SK-N-SH (cell line): ENCODE data around the gene ST7. TPM values are rescaled to one million over a fixed set of nuclear protein-coding genes. Genes with fewer than 3 reads are reported as not detected.

Source experiments
- CTCF ChIA-PET: fragments of 300-600, 350-600 bp; formaldehyde crosslinking; extraction: SDS; loops from one replicate; lab custom pipeline; 2021; lab: Yijun Ruan, JAX
- POLR2A ChIA-PET: fragments of 350-600 bp; sonication (Branson Sonifier 250); formaldehyde crosslinking; extraction: SDS; loops from one replicate; lab custom pipeline; 2020; ENCODE audit warnings: antibody characterized with exemption, inconsistent platforms; lab: Yijun Ruan, JAX
- DNase-seq: peaks from one replicate; pipeline ENCODE4 v3.0.0; 2012
- H2AFZ ChIP-seq: fragments of 200-600 bp; sonication (generic); 2 replicates; pipeline ENCODE4 v1.8.1; 2016; ENCODE audit warnings: antibody characterized with exemption, mild to moderate bottlenecking, low read depth
- H3F3A ChIP-seq: fragments of 200-600 bp; sonication (generic); replicated peaks from 2 replicates; pipeline ENCODE3; 2016; ENCODE audit warnings: antibody characterized with exemption, mild to moderate bottlenecking; ENCODE audit not compliant: insufficient read depth
- H3K27ac ChIP-seq, 2 experiments: fragments of 200-500 bp in 1 of 2; fragments of 200-600 bp in 1 of 2; sonication (Bioruptor generic) in 1 of 2; sonication (generic), shearing (Covaris generic) in 1 of 2; 2 replicates each; pipeline versions ENCODE4 v1.5.1 to v1.6.1; 2014 to 2016; ENCODE audit warnings: low read depth in 2 of 2, inconsistent platforms in 1 of 2, low read length in 1 of 2, mild to moderate bottlenecking in 1 of 2, mixed read lengths in 1 of 2
- H3K27me3 ChIP-seq: fragments of 200-600 bp; sonication (generic), shearing (Covaris generic); 2 replicates; pipeline ENCODE4 v1.6.1; 2016; ENCODE audit warnings: mixed run types; ENCODE audit not compliant: insufficient read depth
- H3K36me3 ChIP-seq, 2 experiments: fragments of 200-500 bp in 1 of 2; fragments of 200-600 bp in 1 of 2; sonication (Bioruptor generic) in 1 of 2; sonication (generic) in 1 of 2; replicated peaks in 1 of 2; 2 replicates each; pipeline versions ENCODE3 to v1.5.1; 2014 to 2016; ENCODE audit warnings: low read length in 1 of 2, mild to moderate bottlenecking in 1 of 2; ENCODE audit not compliant: insufficient read depth in 2 of 2, control insufficient read depth in 1 of 2
- H3K4me1 ChIP-seq, 2 experiments: fragments of 200-500 bp in 1 of 2; fragments of 200-600 bp in 1 of 2; sonication (Bioruptor generic) in 1 of 2; sonication (generic), shearing (Covaris generic) in 1 of 2; 2 replicates each; pipeline versions ENCODE4 v1.5.1 to v1.6.1; 2014 to 2016; ENCODE audit warnings: low read depth in 1 of 2, low read length in 1 of 2, mixed run types in 1 of 2; ENCODE audit not compliant: insufficient read depth in 2 of 2, control insufficient read depth in 1 of 2
- H3K4me2 ChIP-seq: fragments of 200-600 bp; sonication (generic), shearing (Covaris generic); 2 replicates; pipeline ENCODE4 v1.6.1; 2017; ENCODE audit warnings: mixed run types
- H3K4me3 ChIP-seq, 2 experiments: fragments of 200-500 bp in 1 of 2; fragments of 200-600 bp in 1 of 2; sonication (Bioruptor generic) in 1 of 2; sonication (generic), shearing (Covaris generic) in 1 of 2; 2 replicates each; pipeline versions ENCODE4 v1.5.1 to v1.8.1; 2014 to 2016; ENCODE audit warnings: low read depth in 2 of 2, inconsistent platforms in 1 of 2, low read length in 1 of 2, mild to moderate bottlenecking in 1 of 2, mixed read lengths in 1 of 2, moderate library complexity in 1 of 2
- H3K79me2 ChIP-seq: fragments of 200-600 bp; sonication (generic); 2 replicates; pipeline ENCODE4 v1.8.1; 2017; ENCODE audit warnings: mild to moderate bottlenecking; ENCODE audit not compliant: insufficient read depth
- H3K9ac ChIP-seq: fragments of 200-600 bp; sonication (generic); 2 replicates; pipeline ENCODE4 v1.6.1; 2017; ENCODE audit warnings: mixed run types
- H3K9me2 ChIP-seq: fragments of 200-600 bp; sonication (generic); 2 replicates; pipeline ENCODE4 v1.6.1; 2017; ENCODE audit warnings: mixed run types
- H3K9me3 ChIP-seq: fragments of 200-600 bp; sonication (generic); 2 replicates; pipeline ENCODE4 v1.6.1; 2017; ENCODE audit warnings: mixed run types, mild to moderate bottlenecking, moderate library complexity
- H4K20me1 ChIP-seq: fragments of 200-600 bp; sonication (generic); 2 replicates; pipeline ENCODE4 v1.6.1; 2017; ENCODE audit warnings: mild to moderate bottlenecking, mixed run types; ENCODE audit not compliant: insufficient read depth
- EP300 ChIP-seq, 2 experiments: IDR thresholded peaks; 2 replicates each; pipeline versions ENCODE4 v1.4.0 to v1.6.1; 2012; ENCODE audit warnings: borderline replicate concordance in 1 of 2, low read depth in 1 of 2, low read length in 1 of 2
- EZH2phosphoT487 ChIP-seq: fragments of 200-600 bp; sonication (generic); IDR thresholded peaks from 2 replicates; pipeline ENCODE4 v1.6.1; 2017; ENCODE audit warnings: low read depth, mixed run types, mild to moderate bottlenecking, antibody characterized with exemption, moderate library complexity, borderline replicate concordance
- FOSL2 ChIP-seq: IDR thresholded peaks from 2 replicates; pipeline ENCODE4 v1.4.0; 2012; ENCODE audit warnings: low read depth, mild to moderate bottlenecking, moderate library complexity, borderline replicate concordance
- FOXM1 ChIP-seq: IDR thresholded peaks from 2 replicates; pipeline ENCODE4 v1.4.0; 2012; ENCODE audit warnings: low read depth, mild to moderate bottlenecking
- GATA2 ChIP-seq: sonication (generic); formaldehyde crosslinking; IDR thresholded peaks from 2 replicates; pipeline ENCODE4 v1.5.0; 2020; ENCODE audit warnings: mild to moderate bottlenecking, missing genetic modification reagents
- JUND ChIP-seq: IDR thresholded peaks from 2 replicates; pipeline ENCODE4 v1.4.0; 2012
- MAX ChIP-seq: IDR thresholded peaks from 2 replicates; pipeline ENCODE4 v1.4.0; 2012; ENCODE audit warnings: low read depth
- MEF2A ChIP-seq: IDR thresholded peaks from 2 replicates; pipeline ENCODE4 v1.4.0; 2012; ENCODE audit warnings: low read depth, borderline replicate concordance
- NFIC ChIP-seq: IDR thresholded peaks from 2 replicates; pipeline ENCODE4 v1.4.0; 2012; ENCODE audit warnings: borderline replicate concordance
- POLR2AphosphoS5 ChIP-seq: IDR thresholded peaks from 2 replicates; pipeline ENCODE4 v1.6.1; 2012; ENCODE audit warnings: low read depth, low read length
- RCOR1 ChIP-seq: fragments of 150-350 bp; IDR thresholded peaks from 2 replicates; pipeline ENCODE4 v1.6.1; 2017; ENCODE audit warnings: antibody characterized with exemption, low read length
- RFX5 ChIP-seq: IDR thresholded peaks from 2 replicates; pipeline ENCODE4 v1.6.1; 2012; ENCODE audit warnings: mild to moderate bottlenecking, improper control_type of control experiment, low read length
- USF1 ChIP-seq: IDR thresholded peaks from 2 replicates; pipeline ENCODE4 v1.4.0; 2012; ENCODE audit warnings: low read depth, borderline replicate concordance
- YY1 ChIP-seq: IDR thresholded peaks from 2 replicates; pipeline ENCODE4 v1.4.0; 2012; ENCODE audit warnings: low read depth, mild to moderate bottlenecking
- ZBTB33 ChIP-seq: IDR thresholded peaks from 2 replicates; pipeline ENCODE4 v1.4.0; 2012; ENCODE audit warnings: low read depth, borderline replicate concordance
- WGBS: methylation state at CpG from one replicate; pipeline ENCODE4 v1.1.6; 2017; ENCODE audit warnings: low lambda C conversion rate; 5-methylcytosine and 5-hydroxymethylcytosine counted together
- polyA plus RNA-seq, 3 experiments: library from polyadenylated mRNA; depleted of rRNA; stranded (reverse); fragments of >200 nt; gene quantifications; 2 replicates each; pipeline ENCODE4 v1.2.3, GENCODE V29; 2012

The ST7 gene
- polyA plus RNA-seq, 1 of the 3 experiments (the other 2 are of a cell fraction): 23.5 TPM

GRCh38 chr7:117269417-117269816, 316.1 kb downstream of the ST7 start (continued):
- peak; percentile 90 for TF ChIP-seq MAX
- TF ChIP-seq USF1: no peak
- TF ChIP-seq RCOR1: no peak
- TF ChIP-seq NFIC: peak; percentile 65
- TF ChIP-seq POLR2AphosphoS5: peak; percentile 77; the same call in 1 of the 2 replicates
- TF ChIP-seq EZH2phosphoT487: no peak
- TF ChIP-seq RFX5: no peak
- no peak for TF ChIP-seq GATA2
- TF ChIP-seq YY1: no peak
- peak; percentile 100 for TF ChIP-seq FOSL2

GRCh38 chr7:117269886-117270285, 316.6 kb downstream of the ST7 start:
- Histone ChIP-seq H3K9me2 (no peaks in the 10 kb centered on the region), H3K4me2 (peak overlapping the region; percentile 50), H3K4me3 (no peak overlapping the region), H3K9me3 (no peaks in the 10 kb centered on the region), H3F3A (peaks cover 24% of the 10 kb centered on the region), H3K9ac (peak overlapping the region; percentile 65), H2AFZ (no peak overlapping the region), H3K36me3 (no peaks in the 10 kb centered on the region), H3K27me3 (no peaks in the 10 kb centered on the region), H3K79me2 (no peaks in the 10 kb centered on the region), H3K27ac (peak overlapping the region in 1 of 2 experiments; percentile 98; a peak in 3 of 4 replicates), H4K20me1 (no peaks in the 10 kb centered on the region), H3K4me1 (no peaks in the 10 kb centered on the region; a peak in 2 of 4 replicates)
- 32% methylated on average over 3 of the region's 3 CpGs for WGBS
- ChIA-PET POLR2A (no interaction called here), CTCF (no interaction called here)
- peak; percentile 52; the same call in 1 of the 2 replicates for TF ChIP-seq FOSL2
- no peak for TF ChIP-seq ZBTB33
- 0 out of 2 replicates have a peak, but pooled peaks have one; percentile 2 for TF ChIP-seq FOXM1
- TF ChIP-seq EP300 (IDR thresholded peaks at IDR 0.05; ENCODE audit: borderline replicate concordance in 1 of 2, low read depth in 1 of 2, low read length in 1 of 2): no peak; a peak in 1 of 4 replicates
- peak; percentile 7; the same call in 1 of the 2 replicates for TF ChIP-seq JUND
- TF ChIP-seq YY1: peak; percentile 18; the same call in 1 of the 2 replicates
- TF ChIP-seq MEF2A: peak; percentile 76
- no peak for DNase-seq
